B cell (primary cell): ENCODE measurements around the gene STON2. TPM values are rescaled to one million over a fixed set of nuclear protein-coding genes. Genes with fewer than 3 reads are reported as not detected.

Experiments
- ATAC-seq: fragments of 200-7000 bp; cut with Tn5 transposase; one replicate; pipeline ENCODE4 v1.10.0; 2021; ENCODE audit warnings: low read depth, mild to moderate bottlenecking, moderate number of reproducible peaks, moderate library complexity
- CTCF ChIA-PET: fragments of 350-600 bp; sonication (Branson Sonifier 250); formaldehyde crosslinking; loops from one replicate; lab custom pipeline; 2021; ENCODE audit warnings: antibody characterized with exemption, inconsistent platforms; lab: Charles Lee
- POLR2A ChIA-PET: fragments of 350-600 bp; sonication (Branson Sonifier 250); formaldehyde crosslinking; loops from one replicate; lab custom pipeline; 2021; ENCODE audit warnings: antibody characterized with exemption; lab: Charles Lee
- DNase-seq: peaks from one replicate; pipeline ENCODE4 v3.0.0; 2013
- H2AFZ ChIP-seq: 2 replicates; pipeline ENCODE4 v1.6.1; 2012; ENCODE audit warnings: mild to moderate bottlenecking, low read depth, low read length; ENCODE audit not compliant: insufficient read depth, poor library complexity, severe bottlenecking
- H3K27ac ChIP-seq, 2 donors: 1 replicate in 1 of 2; 2 replicates in 1 of 2; pipeline ENCODE4 v1.5.1; 2012 to 2013; ENCODE audit warnings: low read length in 2 of 2, mild to moderate bottlenecking in 2 of 2, moderate library complexity in 1 of 2
- H3K27me3 ChIP-seq, 4 experiments: fragments of 200-600 bp in 1 of 4; sonication (generic) in 1 of 4; replicated peaks in 1 of 4; 1 replicate in 2 of 4; 2 replicates in 2 of 4; pipeline versions ENCODE4 v1.6.1 to v1.7.0; 2013 to 2016; ENCODE audit warnings: low read length in 3 of 4, mild to moderate bottlenecking in 2 of 4, mixed read lengths in 1 of 4, moderate library complexity in 1 of 4; ENCODE audit not compliant: insufficient read depth in 4 of 4, control insufficient read depth in 3 of 4; ENCODE audit errors: control extremely low read depth in 1 of 4
- H3K36me3 ChIP-seq, 2 experiments: replicated peaks in 1 of 2; 1 replicate in 1 of 2; 2 replicates in 1 of 2; pipeline versions ENCODE4 v1.6.1 to v1.7.1; 2013; ENCODE audit warnings: low read length in 1 of 2; ENCODE audit not compliant: insufficient read depth in 2 of 2, control insufficient read depth in 1 of 2; ENCODE audit errors: control extremely low read depth in 1 of 2, extremely low read depth in 1 of 2
- H3K4me1 ChIP-seq, 2 donors: fragments of 200-600 bp in 1 of 2; sonication (generic) in 1 of 2; 1 replicate in 1 of 2; 2 replicates in 1 of 2; pipeline versions ENCODE4 v1.5.1 to v1.6.1; 2013 to 2017; ENCODE audit warnings: low read length in 2 of 2; ENCODE audit not compliant: control insufficient read depth in 2 of 2, insufficient read depth in 2 of 2
- H3K4me2 ChIP-seq: replicated peaks from 2 replicates; pipeline ENCODE3; 2012; ENCODE audit warnings: mild to moderate bottlenecking, low read depth, low read length; ENCODE audit not compliant: poor library complexity, severe bottlenecking
- H3K4me3 ChIP-seq, 5 experiments: fragments of 200-600 bp in 1 of 5; sonication (generic) in 1 of 5; 1 replicate in 3 of 5; 2 replicates in 2 of 5; pipeline versions ENCODE4 v1.5.1 to v1.7.0; 2011 to 2016; ENCODE audit warnings: low read length in 4 of 5, mild to moderate bottlenecking in 4 of 5, low read depth in 2 of 5, control low read depth in 1 of 5, moderate library complexity in 1 of 5; ENCODE audit not compliant: insufficient read depth in 1 of 5; ENCODE audit errors: control extremely low read depth in 1 of 5, extremely low read depth in 1 of 5
- H3K79me2 ChIP-seq: fragments of 200-600 bp; sonication (generic); one replicate; pipeline ENCODE4 v1.6.0; 2016; ENCODE audit warnings: low read length; ENCODE audit not compliant: control insufficient read depth, insufficient read depth
- H3K9ac ChIP-seq: fragments of 200-600 bp; sonication (generic); 2 replicates; pipeline ENCODE4 v1.6.1; 2017; ENCODE audit warnings: mild to moderate bottlenecking, low read length, moderate library complexity
- H3K9me3 ChIP-seq, 3 donors: one replicate each; pipeline versions ENCODE4 v1.6.1 to v1.7.1; 2013; ENCODE audit warnings: low read length in 2 of 3; ENCODE audit not compliant: control insufficient read depth in 2 of 3, insufficient read depth in 1 of 3; ENCODE audit errors: control extremely low read depth in 1 of 3
- H4K20me1 ChIP-seq: 2 replicates; pipeline ENCODE4 v1.6.0; 2012; ENCODE audit warnings: mild to moderate bottlenecking, low read length; ENCODE audit not compliant: insufficient read depth, control insufficient read depth, poor library complexity, severe bottlenecking
- H3K27ac Mint-ChIP-seq: one replicate; pipeline ENCODE4 v1.8.0; 2021; ENCODE audit warnings: mixed read lengths
- H3K27me3 Mint-ChIP-seq: one replicate; pipeline ENCODE4 v1.8.0; 2021; ENCODE audit warnings: mixed read lengths
- H3K4me1 Mint-ChIP-seq: one replicate; pipeline ENCODE4 v1.8.0; 2021; ENCODE audit warnings: mixed read lengths
- H3K4me3 Mint-ChIP-seq: one replicate; pipeline ENCODE4 v1.8.0; 2021; ENCODE audit warnings: mixed read lengths
- H3K9me3 Mint-ChIP-seq: one replicate; pipeline ENCODE4 v1.8.0; 2022; ENCODE audit warnings: mixed read lengths; ENCODE audit not compliant: insufficient read depth
- EZH2 ChIP-seq: IDR thresholded peaks from 2 replicates; pipeline ENCODE4 v1.6.1; 2012; ENCODE audit warnings: borderline replicate concordance, low read depth, mild to moderate bottlenecking, moderate library complexity, low read length; ENCODE audit not compliant: insufficient read depth, poor library complexity, severe bottlenecking
- WGBS: methylation state at CpG from one replicate; pipeline ENCODE4 v1.1.5; 2013; ENCODE audit warnings: missing lambda C conversion rate; ENCODE audit not compliant: insufficient coverage; 5-methylcytosine and 5-hydroxymethylcytosine counted together
- intact Hi-C: fragments of 100-400 bp; cut with micrococcal nuclease; formaldehyde crosslinking; loops from one replicate; pipeline ENCODE4 v1.10.0; 2022
- polyA plus RNA-seq: library from polyadenylated mRNA; depleted of rRNA; stranded (reverse); fragments of >200 nt; gene quantifications from 2 replicates; pipeline ENCODE4 v1.2.3, GENCODE V29; 2012
- total RNA-seq, 2 donors: library from RNA; stranded (reverse); fragments of 120-200 nt in 1 of 2; gene quantifications; 1 replicate in 1 of 2; 2 replicates in 1 of 2; pipeline versions ENCODE4 v1.2.3 to v1.2.4, GENCODE V29; 2013 to 2022
- TF ChIP-seq, protein P1 (sequence below): fragments of 200-600 bp; IDR thresholded peaks from one replicate; pipeline ENCODE4 v1.8.0; 2022; ENCODE audit warnings: antibody characterized with exemption, mild to moderate bottlenecking

Gene STON2
- total and polyA plus RNA-seq, 2 donors (not counting 1 experiment from before 2014, with no cell fraction given): 0.03 TPM; not detected in 1

DNA sequence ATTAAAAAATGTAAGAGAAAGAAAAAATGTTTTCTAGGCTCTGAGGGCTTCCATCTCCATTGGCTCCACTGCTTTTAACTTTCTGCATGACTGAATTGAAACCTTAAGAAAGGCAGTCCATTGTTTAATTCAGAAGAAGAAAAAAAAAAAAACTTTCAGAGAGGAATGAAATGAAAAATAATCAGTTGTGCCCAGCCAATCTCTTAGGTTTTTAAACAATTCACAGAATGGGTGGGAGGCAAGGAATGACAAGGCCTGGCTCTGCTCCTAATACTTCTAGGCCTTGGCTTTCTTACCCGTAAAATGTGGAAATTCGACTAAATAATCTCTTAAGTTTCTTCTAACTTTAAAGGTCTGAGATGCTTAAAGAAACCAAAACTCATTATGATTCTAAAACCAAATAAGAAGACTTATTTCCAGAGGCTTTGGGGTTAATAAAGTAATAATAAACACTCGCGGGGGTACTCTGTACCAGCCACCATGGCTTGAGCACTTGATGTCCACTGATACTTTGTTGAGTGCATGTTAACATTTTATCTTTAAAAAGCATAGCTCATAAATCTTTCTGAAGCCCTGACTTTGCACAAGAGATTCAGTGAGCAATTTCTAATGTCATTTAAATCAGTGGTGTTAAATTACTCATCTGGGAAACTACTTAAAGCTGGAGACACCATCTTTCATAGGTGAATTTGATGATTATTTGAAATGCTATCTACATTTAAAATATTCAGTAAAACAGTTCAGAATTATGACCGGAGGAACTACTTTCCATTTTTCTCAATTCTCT is 49.6 kb downstream of the STON2 start:
- POLR2A ChIA-PET: no interaction called here
- H3K4me3 Mint-ChIP-seq: no peak overlapping the region
- H3K27me3 ChIP-seq: peaks cover 0 to 2% (median 0%) of the 10 kb centered on the region in 4 experiments
- H3K9ac ChIP-seq: no peak overlapping the region
- H4K20me1 ChIP-seq: no peaks in the 10 kb centered on the region
- intact Hi-C loops: no loop called here
- no peak for TF ChIP-seq EZH2
- TF ChIP-seq, protein P1, sequence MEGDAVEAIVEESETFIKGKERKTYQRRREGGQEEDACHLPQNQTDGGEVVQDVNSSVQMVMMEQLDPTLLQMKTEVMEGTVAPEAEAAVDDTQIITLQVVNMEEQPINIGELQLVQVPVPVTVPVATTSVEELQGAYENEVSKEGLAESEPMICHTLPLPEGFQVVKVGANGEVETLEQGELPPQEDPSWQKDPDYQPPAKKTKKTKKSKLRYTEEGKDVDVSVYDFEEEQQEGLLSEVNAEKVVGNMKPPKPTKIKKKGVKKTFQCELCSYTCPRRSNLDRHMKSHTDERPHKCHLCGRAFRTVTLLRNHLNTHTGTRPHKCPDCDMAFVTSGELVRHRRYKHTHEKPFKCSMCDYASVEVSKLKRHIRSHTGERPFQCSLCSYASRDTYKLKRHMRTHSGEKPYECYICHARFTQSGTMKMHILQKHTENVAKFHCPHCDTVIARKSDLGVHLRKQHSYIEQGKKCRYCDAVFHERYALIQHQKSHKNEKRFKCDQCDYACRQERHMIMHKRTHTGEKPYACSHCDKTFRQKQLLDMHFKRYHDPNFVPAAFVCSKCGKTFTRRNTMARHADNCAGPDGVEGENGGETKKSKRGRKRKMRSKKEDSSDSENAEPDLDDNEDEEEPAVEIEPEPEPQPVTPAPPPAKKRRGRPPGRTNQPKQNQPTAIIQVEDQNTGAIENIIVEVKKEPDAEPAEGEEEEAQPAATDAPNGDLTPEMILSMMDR: no peak
- CTCF ChIA-PET: no interaction called here
- no peak for DNase-seq
- H3K4me1 Mint-ChIP-seq: peaks cover 3% of the 10 kb centered on the region
- no peak overlapping the region for H3K4me3 ChIP-seq
- H3K4me2 ChIP-seq: no peak overlapping the region
- no peaks in the 10 kb centered on the region for H3K36me3 ChIP-seq
- H3K9me3 ChIP-seq: peaks cover 2 to 12% (median 6%) of the 10 kb centered on the region in 3 donors
- ATAC-seq: no peak
- no peaks in the 10 kb centered on the region for H3K4me1 ChIP-seq
- no peaks in the 10 kb centered on the region for H3K79me2 ChIP-seq
- no peak overlapping the region for H3K27ac Mint-ChIP-seq
- H3K9me3 Mint-ChIP-seq: peaks cover 4% of the 10 kb centered on the region
- no peak overlapping the region for H3K27ac ChIP-seq
- no peak overlapping the region for H2AFZ ChIP-seq
- WGBS: no CpG with 5 or more reads among the region's 5 CpGs
- peaks cover 5% of the 10 kb centered on the region for H3K27me3 Mint-ChIP-seq

DNA sequence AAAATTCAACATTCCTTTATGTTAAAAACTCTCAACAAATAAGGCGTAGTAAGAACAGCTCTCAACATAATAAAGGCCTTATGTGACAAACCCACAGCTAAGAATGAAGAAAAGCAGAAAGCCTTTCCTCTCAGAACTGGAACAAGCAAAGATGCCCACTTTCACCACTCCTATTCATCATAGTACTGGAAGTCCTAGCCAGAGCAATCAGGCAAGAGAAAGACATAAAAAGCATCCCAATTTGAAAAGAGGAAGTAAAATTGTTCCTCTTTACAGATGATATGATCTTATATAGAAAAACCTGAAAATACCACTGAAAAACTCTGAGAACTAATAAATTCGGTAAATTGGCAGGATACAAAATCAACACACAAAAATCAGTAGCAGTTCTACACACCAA is 52.1 kb downstream of the STON2 start:
- Mint-ChIP-seq H3K27me3 (peaks cover 18% of the 10 kb centered on the region), H3K9me3 (no peaks in the 10 kb centered on the region), H3K27ac (no peak overlapping the region), H3K4me3 (no peak overlapping the region), H3K4me1 (peaks cover 3% of the 10 kb centered on the region)
- no peak for ATAC-seq
- H3K4me1 ChIP-seq: no peaks in the 10 kb centered on the region
- ChIA-PET POLR2A (no interaction called here), CTCF (no interaction called here)
- H3K4me3 ChIP-seq: no peak overlapping the region
- no peak overlapping the region for H3K4me2 ChIP-seq
- intact Hi-C loops: no loop called here
- no peak for DNase-seq
- peaks cover 0 to 2% (median 0%) of the 10 kb centered on the region in 4 experiments for H3K27me3 ChIP-seq
- H3K79me2 ChIP-seq: no peaks in the 10 kb centered on the region
- H4K20me1 ChIP-seq: no peaks in the 10 kb centered on the region
- no peak overlapping the region for H2AFZ ChIP-seq
- no peaks in the 10 kb centered on the region for H3K9me3 ChIP-seq
- TF ChIP-seq, protein P1: no peak
- no peak for TF ChIP-seq EZH2
- H3K9ac ChIP-seq: no peak overlapping the region
- H3K36me3 ChIP-seq: no peaks in the 10 kb centered on the region
- no peak overlapping the region for H3K27ac ChIP-seq
- 100% methylated on average over 1 of the region's 2 CpGs for WGBS
